GM18868 (cell line): ENCODE measurements around the gene CELF1.

ENCODE experiments used
- ATAC-seq: cut with Tn5 transposase; IDR thresholded peaks from one replicate; pipeline ENCODE4 v1.9.1; 2021; ENCODE audit warnings: mild to moderate bottlenecking, moderate library complexity; ENCODE audit not compliant: unreplicated experiment

The CELF1 gene

DNA sequence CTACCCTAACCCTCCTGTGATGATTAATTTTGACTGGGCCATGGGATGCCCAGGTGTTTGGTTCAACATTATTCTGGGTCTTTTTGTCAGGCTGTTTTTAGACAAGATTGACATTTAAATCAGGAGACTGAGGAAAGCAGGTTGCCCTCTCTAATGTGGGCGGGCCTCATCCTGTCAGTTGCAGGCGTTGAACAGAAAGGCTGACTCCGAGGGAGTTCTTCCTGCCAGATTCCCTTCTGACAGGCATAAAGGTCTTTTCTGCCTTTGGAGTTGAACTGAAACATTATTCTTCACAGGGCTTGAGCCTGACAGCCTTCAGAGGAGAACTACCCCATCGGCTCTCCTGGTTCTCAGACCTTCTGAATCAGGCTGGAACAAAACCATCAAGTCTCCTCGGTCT lies 122.4 kb downstream of the CELF1 start:
- ATAC-seq = no peak

DNA sequence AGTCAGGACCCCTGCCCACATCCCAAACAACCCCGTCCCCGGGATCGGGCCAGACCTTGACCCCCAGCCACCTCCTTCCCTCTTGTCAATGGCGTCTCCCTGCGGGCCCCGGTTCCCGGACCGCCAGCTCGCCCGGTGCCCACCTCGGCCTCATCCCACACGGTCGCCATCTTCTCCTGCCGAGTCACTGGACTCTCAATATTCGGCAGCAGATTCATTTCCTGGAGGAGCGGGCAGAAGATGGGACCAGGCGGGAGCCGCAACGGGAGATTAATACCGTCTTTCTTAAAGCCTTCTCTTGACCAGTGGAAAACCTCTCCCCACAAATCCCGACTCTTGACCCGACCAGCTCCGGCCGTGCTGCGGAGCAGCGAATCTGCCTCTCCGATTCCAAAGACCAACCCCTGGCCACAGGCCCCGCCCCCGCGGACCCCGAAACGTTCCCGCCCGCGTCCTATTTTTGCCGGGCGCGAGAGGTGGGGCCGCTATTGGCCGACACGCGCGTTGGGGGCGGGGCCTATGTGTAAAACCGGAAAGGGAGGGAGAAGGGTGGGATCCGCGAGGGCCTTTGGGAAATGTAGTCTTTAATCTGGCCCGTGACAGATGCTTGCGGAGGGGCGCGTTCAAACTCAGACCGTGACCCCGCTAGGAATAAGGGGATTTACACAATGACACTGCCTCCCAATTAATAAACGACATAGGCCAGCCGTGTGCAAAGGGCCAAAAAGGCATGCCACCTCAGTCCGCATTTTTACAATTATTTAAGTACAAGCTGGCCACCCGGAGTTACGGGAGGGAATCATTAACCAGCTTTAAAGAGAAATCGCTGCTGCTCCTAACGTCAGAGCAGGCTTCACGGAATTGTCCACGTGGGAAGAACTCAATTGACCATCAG lies 126.6 kb downstream of the CELF1 start, which contains the start of gene PSMC3:
Gene PSMC3 (minus strand): TSS at position 378 of the 895 bp plus-strand sequence. CDS start 160 bp downstream, at position 218.
- ATAC-seq = peak; percentile 94

- no peak for ATAC-seq
Observed at GRCh38 chr11:47425611-47426010, 127.3 kb downstream of the CELF1 start.

- ATAC-seq = no peak
Observed at GRCh38 chr11:47418454-47419259, 134.3 kb downstream of the CELF1 start.

- no peak for ATAC-seq
Observed at GRCh38 chr11:47417712-47418111, 135.2 kb downstream of the CELF1 start.

DNA sequence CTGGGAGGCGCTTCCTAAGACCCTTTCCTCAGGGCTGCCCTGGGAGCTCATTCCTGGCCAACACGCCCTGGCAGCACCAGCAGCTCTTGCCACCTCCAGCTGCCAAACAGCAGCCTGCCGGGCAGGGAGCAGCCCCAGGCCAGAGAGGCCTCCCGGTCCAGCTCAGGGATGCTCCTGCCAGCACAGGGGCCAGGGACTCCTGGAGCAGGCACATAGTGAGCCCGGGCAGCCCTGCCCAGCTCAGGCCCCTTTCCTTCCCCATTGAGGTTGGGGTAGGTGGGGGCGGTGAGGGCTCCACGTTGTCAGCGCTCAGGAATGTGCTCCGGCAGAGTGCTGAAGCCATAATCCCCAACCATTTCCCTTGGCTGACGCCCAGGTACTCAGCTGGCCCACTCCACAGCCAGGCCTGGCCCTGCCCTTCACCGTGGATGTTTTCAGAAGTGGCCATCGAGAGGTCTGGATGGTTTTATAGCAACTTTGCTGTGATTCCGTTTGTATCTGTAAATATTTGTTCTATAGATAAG lies 136.9 kb downstream of the CELF1 start:
- no peak for ATAC-seq
